Measurements from ENCODE around the gene KRT4. TPM values are rescaled to one million over a fixed set of nuclear protein-coding genes. Genes with fewer than 3 reads are reported as not detected.

The KRT4 gene
- total RNA-seq, 2 experiments from 2014 or later = not detected

DNA sequence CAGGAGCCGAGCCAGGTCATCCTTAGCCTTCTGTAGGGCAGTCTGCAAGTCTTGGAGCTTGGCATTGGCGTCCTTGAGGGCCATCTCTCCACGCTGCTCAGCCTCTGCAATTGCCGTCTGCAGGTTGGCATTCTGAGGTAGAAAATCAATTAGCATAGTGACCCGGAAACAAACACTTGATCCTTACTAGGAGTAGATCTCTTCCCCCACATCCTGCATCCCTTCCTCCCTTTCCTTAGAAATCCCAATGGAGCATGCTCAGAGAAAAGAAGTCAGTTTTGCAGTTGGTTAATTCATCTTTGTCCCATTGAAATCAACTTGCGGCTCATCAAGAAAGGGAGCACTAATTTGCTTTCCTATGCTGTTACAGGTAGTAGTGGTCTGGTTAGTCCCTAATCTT, 42.8 kb downstream of the KRT4 start:
- BruUV-seq (replicated peaks) = no TSS peak
- H3K9me3 ChIP-seq (ENCODE audit: low read length) = no peaks in the 10 kb centered on the region

DNA sequence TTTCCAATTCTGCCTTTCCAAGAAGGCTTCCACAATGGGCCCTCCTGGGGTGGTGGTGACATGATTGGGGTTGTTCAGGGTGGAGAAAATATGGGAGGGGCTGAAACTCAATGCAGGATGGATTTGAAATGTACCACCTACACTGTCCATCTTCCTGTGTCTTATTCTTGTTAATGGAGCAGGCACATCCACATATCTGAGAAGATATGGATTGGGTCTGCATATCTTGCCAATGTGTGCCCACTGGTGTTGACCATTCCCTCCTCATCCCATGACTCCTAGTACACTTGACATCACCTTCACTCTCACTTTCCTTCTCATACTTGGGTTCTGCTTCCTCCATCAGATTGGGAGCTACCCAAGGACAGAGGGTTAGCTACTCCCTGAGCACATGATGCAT, 44.0 kb downstream of the KRT4 start:
- ChIA-PET POLR2A (no interaction called here), CTCF (ENCODE audit: unreplicated experiment) (interaction anchor here (0.6 kb wide), 1 partner anchor 24 kb away, joined by 3 read pairs; no protein-coding TSS in a partner anchor)
- intact Hi-C loops (cut with micrococcal nuclease; ENCODE audit: unreplicated experiment) = no loop called here
- H3K4me2 ChIP-seq (ENCODE audit: low read length) = no peak overlapping the region
- H3K9me3 ChIP-seq (ENCODE audit: low read length) = no peaks in the 10 kb centered on the region
- H3K27ac ChIP-seq (ENCODE audit: low read depth, low read length, poor library complexity, severe bottlenecking) = no peak overlapping the region
- no peaks in the 10 kb centered on the region for H3K4me1 ChIP-seq (ENCODE audit: insufficient read depth, low read length, poor library complexity, severe bottlenecking)
- TF ChIP-seq, protein P1, sequence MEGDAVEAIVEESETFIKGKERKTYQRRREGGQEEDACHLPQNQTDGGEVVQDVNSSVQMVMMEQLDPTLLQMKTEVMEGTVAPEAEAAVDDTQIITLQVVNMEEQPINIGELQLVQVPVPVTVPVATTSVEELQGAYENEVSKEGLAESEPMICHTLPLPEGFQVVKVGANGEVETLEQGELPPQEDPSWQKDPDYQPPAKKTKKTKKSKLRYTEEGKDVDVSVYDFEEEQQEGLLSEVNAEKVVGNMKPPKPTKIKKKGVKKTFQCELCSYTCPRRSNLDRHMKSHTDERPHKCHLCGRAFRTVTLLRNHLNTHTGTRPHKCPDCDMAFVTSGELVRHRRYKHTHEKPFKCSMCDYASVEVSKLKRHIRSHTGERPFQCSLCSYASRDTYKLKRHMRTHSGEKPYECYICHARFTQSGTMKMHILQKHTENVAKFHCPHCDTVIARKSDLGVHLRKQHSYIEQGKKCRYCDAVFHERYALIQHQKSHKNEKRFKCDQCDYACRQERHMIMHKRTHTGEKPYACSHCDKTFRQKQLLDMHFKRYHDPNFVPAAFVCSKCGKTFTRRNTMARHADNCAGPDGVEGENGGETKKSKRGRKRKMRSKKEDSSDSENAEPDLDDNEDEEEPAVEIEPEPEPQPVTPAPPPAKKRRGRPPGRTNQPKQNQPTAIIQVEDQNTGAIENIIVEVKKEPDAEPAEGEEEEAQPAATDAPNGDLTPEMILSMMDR (conservative IDR thresholded peaks at IDR 0.05; ENCODE audit: low read length) = no peak
- TF ChIP-seq EZH2phosphoT487 (IDR thresholded peaks at IDR 0.05; ENCODE audit: borderline replicate concordance, low read depth, low read length) = no peak
- no peak overlapping the region for H3K4me3 ChIP-seq (ENCODE audit: low read depth, low read length, poor library complexity, severe bottlenecking)
- H3K9me2 ChIP-seq (ENCODE audit: insufficient read depth, low read length) = no peaks in the 10 kb centered on the region
- no peaks in the 10 kb centered on the region for H3K36me3 ChIP-seq (ENCODE audit: insufficient read depth, low read length)
- DNase-seq (ENCODE audit: low spot score) = no peak
- H3K79me2 ChIP-seq (ENCODE audit: insufficient read depth, low read depth, low read length) = no peaks in the 10 kb centered on the region
- H4K20me1 ChIP-seq (ENCODE audit: insufficient read depth, low read length) = no peaks in the 10 kb centered on the region; the same call in 1 of the 2 replicates
- no TSS peak for BruUV-seq (replicated peaks)
- no peak overlapping the region for H2AFZ ChIP-seq (ENCODE audit: low read length)

More for the DNA sequence above, 42.8 kb downstream of the KRT4 start:
- Histone ChIP-seq H3K27ac (ENCODE audit: low read depth, low read length, poor library complexity, severe bottlenecking) (no peak overlapping the region), H3K4me3 (ENCODE audit: low read depth, low read length, poor library complexity, severe bottlenecking) (no peak overlapping the region), H3K4me2 (ENCODE audit: low read length) (no peak overlapping the region), H4K20me1 (ENCODE audit: insufficient read depth, low read length) (no peaks in the 10 kb centered on the region; the same call in 1 of the 2 replicates), H2AFZ (ENCODE audit: low read length) (no peak overlapping the region), H3K4me1 (ENCODE audit: insufficient read depth, low read length, poor library complexity, severe bottlenecking) (no peaks in the 10 kb centered on the region), H3K36me3 (ENCODE audit: insufficient read depth, low read length) (no peaks in the 10 kb centered on the region), H3K9me2 (ENCODE audit: insufficient read depth, low read length) (no peaks in the 10 kb centered on the region), H3K79me2 (ENCODE audit: insufficient read depth, low read depth, low read length) (no peaks in the 10 kb centered on the region)
- ChIA-PET POLR2A (no interaction called here), CTCF (ENCODE audit: unreplicated experiment) (no interaction called here)
- intact Hi-C loops (cut with micrococcal nuclease; ENCODE audit: unreplicated experiment) = no loop called here
- no peak for DNase-seq (ENCODE audit: low spot score)
- TF ChIP-seq EZH2phosphoT487 (IDR thresholded peaks at IDR 0.05; ENCODE audit: borderline replicate concordance, low read depth, low read length) = no peak
- TF ChIP-seq, protein P1 (conservative IDR thresholded peaks at IDR 0.05; ENCODE audit: low read length) = no peak

DNA sequence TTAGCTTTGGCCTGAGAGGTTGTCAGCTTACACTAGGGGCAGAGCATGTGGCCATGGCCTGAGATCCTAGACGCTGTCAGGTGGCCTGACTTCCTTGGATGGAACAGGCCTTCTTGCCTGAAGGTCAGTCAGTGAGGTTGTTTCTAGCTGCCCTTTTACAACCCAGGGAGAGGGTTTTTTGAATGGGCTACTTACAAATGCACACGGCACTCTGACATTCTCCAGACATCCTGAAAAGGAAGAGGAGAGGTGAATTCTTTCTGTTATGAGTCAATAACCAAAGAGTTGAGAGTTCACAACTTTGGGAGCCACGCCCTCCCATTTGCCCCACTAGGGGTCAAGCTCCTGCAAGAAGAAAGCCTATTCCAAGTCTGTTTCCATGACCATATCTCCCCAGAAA, 44.6 kb downstream of the KRT4 start:
- POLR2A ChIA-PET = no interaction called here
- intact Hi-C loops (cut with micrococcal nuclease; ENCODE audit: unreplicated experiment) = no loop called here

More for the DNA sequence above, 44.6 kb downstream of the KRT4 start:
- no peak for DNase-seq (ENCODE audit: low spot score)
- Histone ChIP-seq H3K4me3 (ENCODE audit: low read depth, low read length, poor library complexity, severe bottlenecking) (no peak overlapping the region), H3K4me2 (ENCODE audit: low read length) (no peak overlapping the region), H3K9me2 (ENCODE audit: insufficient read depth, low read length) (no peaks in the 10 kb centered on the region), H3K79me2 (ENCODE audit: insufficient read depth, low read depth, low read length) (no peaks in the 10 kb centered on the region), H3K4me1 (ENCODE audit: insufficient read depth, low read length, poor library complexity, severe bottlenecking) (no peaks in the 10 kb centered on the region), H3K27ac (ENCODE audit: low read depth, low read length, poor library complexity, severe bottlenecking) (no peak overlapping the region), H2AFZ (ENCODE audit: low read length) (no peak overlapping the region), H3K9me3 (ENCODE audit: low read length) (no peaks in the 10 kb centered on the region), H4K20me1 (ENCODE audit: insufficient read depth, low read length) (no peaks in the 10 kb centered on the region; the same call in 1 of the 2 replicates), H3K36me3 (ENCODE audit: insufficient read depth, low read length) (no peaks in the 10 kb centered on the region)
- TF ChIP-seq EZH2phosphoT487 (IDR thresholded peaks at IDR 0.05; ENCODE audit: borderline replicate concordance, low read depth, low read length) = no peak
- TF ChIP-seq, protein P1 (conservative IDR thresholded peaks at IDR 0.05; ENCODE audit: low read length) = no peak
- CTCF ChIA-PET (ENCODE audit: unreplicated experiment) = no interaction called here
- no TSS peak for BruUV-seq (replicated peaks)
